GM19438 (cell line): ENCODE measurements around the gene NSMF.
"Not testable (repeated sequence)": the region's sequence is repeated elsewhere in the genome, so short reads cannot be mapped to it uniquely, and the experiment has no call there.

Experiments used
- ATAC-seq: cut with Tn5 transposase; IDR thresholded peaks from one replicate; pipeline ENCODE4 v1.9.1; 2021; ENCODE audit warnings: low read depth; ENCODE audit not compliant: unreplicated experiment

The NSMF gene

DNA sequence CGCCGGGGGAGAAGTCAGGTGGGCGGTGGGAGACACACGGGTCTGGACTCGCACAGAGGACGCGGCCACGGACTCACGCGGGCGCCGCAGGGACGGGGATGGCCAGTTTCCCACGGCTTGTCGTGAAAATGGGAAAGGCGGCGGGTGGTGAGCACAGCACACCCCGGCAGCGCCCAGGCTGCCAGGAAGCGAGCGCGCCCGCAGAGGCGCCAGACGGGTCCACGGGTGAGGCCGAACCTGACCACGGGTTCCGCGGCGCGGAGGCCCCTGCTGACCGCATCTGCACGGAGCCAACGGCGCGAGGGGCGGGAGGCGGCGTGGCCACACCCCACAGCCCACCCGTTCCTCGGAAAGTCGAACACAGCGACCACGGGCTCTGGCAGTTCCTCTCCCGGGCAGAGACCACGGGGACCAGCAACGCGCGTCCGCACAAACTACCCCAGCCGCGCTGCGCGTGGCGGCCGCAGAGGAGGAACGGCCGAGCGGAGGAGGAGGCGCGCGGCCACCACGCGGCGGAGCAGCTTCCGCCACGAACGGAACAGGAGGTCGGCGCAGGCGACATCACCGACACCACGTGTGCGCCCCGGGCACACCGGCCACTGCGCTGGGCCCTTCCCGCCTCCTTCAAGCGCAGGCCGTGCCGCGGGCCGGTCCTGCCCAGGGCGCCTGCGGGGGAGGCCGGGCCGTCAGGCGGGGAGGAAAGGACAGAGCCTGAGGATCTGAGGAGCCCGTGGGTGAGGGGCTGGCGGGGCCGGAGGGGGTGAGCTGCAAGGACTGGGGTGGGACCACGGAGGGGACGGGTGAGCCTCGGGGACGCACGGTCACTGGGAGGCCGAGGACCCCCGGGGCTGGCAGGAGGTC is 41.7 kb downstream of the NSMF start:
- no peak for ATAC-seq

DNA sequence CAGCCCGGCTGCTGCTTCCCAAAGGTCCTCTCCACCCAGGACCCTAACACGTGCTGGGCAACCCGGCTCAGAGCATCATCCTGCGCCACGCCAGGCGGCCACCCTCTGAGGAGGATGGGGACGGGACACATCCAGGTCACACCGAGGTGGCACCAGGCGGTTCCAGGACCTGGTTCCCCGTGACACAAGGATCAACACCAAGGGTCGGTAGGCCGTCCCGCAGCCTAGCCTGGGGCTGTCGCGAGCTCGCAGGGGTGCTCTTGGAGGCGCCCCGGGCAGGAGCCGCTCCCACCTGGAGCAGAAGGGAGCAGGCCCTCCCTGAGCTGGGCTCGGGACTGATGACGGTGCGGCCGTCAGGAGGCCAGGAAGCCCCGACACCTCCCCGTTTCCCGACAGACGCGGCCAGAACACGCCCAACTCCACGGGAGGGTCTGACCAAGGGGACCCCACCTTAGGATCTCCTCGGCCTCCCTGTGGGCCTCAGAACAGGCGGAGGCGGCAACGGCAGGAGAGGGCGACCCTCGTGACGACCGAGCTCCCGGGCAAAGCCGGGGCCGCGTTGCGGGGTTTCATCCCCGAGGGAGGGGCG is 42.5 kb downstream of the NSMF start:
- ATAC-seq, result no peak

DNA sequence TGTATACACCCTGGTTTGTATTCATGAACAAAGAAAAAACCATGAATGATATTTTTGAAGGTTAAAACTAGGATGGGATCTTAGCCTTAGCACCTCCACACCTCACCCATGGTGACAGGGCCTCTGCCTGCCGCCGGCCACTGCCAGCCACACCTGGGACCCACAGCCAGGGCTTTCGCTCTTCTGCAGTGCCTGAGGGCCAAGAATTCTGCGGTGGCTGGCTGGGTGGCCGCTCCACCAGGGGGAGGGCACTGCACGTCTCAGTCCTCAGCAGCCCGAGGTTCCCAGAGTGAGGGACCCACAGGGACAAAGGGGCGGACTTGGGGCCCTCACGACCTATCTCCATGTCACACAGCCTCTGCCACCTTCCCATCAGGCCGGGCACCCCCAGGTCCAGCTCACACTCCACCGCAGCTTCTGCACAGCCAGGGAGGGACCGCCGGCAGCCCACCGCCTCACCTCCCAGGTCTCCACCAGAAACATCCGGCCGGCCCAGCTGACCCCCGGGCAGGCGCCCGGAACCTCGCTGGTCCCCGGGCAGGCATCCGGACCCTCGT is 43.0 kb downstream of the NSMF start:
- no peak for ATAC-seq

DNA sequence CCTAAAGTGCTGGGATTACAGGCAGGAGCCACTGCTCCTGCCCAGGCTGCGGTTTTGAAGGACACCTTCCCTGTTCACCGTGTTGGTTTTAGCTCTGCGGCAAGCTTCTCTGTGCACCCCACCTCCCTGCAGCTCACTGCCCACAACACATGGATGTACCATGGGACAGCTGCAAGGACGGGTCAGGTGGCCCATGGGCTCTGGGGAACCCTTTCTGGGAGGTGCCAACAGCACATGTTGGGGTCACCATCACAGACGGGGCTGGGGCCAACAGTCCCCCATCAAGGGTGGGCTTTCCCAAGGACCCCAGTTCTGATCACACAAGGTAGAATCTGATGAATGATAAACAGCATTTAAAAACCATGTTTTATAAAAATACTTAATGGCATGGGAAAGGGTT is 43.7 kb downstream of the NSMF start:
- no peak for ATAC-seq

DNA sequence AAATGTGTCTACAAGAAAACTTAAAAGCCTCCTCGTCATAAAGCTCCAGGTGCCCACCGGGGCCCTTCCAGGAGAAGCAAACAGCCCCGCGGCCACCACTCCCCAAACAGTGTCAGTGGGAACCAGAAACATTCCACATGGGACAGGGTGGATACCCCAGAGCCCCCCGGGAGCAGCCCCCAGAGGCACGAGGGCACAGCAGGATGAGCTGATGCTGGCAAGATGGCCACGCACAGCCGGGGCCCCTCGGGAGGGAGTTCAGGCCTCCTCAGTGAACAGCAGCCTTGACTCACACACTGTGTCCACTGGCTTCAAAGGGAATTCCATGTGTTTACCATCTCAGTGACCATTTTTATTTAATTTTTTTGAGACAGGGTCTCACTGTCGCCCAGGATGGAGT is 46.7 kb downstream of the NSMF start:
- no peak for ATAC-seq

DNA sequence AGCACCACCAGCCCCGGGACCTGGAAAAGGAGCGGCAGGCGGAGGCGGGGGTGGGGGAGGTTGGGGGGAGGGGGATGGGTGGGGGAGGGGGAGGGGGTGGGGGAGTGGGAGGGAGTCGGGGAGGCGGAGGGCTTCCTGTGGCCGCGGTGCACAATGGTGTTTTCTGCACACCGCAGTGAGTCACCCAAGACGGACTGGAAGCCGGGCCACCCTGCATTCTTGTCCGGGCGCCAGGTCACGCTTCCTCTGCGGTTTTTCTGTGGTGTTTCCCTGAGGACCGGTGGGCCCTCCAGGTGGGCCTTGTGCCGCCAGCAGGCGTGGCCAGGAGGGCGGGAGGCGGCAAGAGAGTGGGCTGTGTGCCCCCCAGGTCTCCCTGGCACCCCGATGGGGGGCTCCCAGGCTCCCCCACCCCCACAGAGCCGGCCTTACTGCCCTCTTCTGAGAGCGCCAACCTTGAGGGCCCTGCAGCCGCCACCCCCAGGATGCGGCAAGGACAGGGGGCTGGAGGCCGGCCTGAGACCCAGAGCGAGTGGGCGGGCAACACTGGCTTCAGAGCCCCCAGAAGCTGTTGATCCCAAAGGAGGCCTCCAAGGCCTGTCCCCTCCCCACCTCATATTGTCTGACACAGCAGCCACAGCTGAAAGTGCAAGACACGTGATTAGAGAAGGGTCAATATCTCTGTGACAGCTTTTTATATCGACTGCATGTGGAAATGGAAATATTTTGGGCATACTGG is 47.3 kb downstream of the NSMF start:
- no peak for ATAC-seq

DNA sequence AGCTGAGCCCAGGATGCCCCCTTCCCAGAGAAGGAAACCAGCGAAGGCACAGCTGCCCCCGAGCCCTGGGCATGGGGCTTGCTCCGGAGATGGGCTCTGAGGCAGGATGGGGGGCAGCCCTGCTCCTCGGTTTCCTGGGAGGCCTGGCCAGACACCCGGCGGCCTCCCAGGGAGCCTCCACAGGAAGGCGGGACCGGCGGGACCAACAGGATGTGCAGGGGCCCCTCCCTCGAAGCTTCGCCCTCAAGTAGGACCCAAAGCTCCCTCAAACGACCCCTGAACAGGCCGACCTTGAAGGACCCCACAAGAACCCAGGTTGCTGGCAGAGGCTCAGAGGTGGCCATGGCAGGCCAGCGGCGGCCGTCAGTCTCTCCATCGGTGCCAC is 47.9 kb downstream of the NSMF start:
- ATAC-seq, result no peak

DNA sequence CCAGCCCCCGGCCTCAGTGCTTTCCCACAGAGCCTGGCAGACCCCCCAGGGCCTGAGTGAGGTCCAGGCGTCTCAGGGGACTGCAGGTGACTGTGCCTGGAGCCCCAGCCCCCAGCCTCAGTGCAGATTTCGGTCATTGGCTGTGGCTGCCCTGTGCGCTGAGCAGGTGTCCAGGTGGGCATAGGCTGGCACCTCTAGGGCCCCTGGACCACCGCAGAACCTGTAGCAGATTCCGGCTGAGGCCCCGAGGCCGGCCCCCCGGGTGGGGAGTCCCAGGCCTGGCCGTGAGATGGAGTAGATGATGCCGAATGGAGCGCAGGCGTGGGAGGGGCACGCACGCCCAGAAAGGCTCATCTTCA is 48.3 kb downstream of the NSMF start:
- no peak for ATAC-seq

DNA sequence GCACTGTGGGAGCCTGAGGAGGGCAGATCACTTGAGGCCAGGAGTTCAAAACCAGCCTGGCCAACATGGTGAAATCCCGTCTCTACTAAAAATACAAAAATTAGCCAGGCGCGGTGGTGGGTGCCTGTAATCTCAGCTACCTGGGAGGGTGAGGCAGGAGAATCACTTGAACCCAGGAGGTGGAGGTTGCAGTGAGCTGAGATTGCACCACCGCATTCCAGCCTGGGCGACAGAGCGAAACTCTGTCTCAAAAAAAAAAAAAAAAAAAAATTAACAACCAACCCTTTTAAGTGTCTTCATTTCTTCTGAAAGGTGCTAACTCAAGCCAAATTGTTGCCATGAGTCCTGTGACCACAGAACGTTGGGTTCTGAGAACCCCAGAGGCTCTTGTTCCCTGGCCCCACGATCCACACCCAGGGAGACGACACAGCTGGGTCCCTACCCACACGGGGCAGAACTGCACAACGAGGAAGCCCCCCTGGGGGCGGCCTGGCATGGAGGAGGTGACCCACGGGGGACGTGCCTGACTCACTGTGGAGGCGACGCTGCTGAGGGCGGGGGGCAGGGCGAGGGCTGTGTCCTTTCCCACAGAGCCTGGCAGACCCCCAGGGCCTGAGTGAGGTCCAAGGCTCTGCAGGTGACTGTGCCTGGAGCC is 48.8 kb downstream of the NSMF start:
- not testable (repeated sequence) for ATAC-seq

DNA sequence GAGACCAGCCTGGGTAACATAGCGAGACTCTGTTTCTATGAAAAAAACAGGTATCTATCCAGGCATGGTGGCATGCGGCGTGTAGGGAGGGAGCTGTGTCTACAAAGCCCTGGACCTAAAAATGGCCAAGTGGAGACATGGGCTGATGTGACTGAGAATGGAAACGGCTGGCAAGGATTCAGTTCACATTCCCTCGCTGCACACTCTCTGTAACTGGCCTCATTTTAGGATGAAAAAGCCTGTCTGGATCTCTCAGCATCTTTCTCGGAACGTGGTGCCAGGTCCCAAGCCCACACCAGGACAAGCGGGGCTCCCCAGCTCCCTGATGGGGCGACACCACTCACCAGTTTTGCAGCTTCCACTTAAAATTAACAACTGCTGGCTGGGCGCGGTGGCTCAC is 49.6 kb downstream of the NSMF start:
- no peak for ATAC-seq

DNA sequence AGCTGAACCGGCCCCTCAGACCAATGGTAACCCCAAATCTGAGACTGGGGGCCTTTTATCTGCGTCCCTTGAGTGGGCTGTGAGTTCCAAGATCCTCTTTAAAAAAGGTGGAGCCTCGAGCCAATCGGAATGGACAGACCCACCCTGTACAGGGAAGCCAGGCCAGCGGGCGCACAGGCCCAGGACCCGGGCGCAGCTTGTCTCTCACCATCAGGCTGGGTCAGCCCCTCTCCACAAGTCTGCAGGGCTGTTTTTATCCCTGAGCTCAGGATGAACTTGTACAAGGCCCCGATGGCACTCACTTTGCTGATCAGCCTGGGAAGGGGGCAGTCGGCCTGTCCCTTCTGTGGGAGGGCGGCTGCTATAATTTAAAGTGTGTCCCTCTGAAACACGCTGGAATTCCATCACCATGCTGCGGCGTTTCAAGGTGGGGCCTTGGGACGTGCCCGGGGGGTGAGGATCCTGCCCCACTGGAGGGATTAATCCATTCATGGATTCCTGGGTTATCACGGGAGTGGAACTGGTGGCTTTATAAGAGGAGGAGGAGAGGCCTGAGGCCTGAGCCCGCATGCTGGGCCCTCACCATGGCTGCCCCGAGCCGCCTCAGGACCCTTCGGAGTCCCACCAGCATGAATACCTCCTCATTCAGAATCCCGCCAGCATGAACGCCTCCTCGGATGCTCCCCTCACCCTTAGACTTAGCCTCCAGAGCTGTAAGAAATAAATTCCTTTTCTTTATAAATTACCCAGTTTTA is 50.3 kb downstream of the NSMF start:
- no peak for ATAC-seq

DNA sequence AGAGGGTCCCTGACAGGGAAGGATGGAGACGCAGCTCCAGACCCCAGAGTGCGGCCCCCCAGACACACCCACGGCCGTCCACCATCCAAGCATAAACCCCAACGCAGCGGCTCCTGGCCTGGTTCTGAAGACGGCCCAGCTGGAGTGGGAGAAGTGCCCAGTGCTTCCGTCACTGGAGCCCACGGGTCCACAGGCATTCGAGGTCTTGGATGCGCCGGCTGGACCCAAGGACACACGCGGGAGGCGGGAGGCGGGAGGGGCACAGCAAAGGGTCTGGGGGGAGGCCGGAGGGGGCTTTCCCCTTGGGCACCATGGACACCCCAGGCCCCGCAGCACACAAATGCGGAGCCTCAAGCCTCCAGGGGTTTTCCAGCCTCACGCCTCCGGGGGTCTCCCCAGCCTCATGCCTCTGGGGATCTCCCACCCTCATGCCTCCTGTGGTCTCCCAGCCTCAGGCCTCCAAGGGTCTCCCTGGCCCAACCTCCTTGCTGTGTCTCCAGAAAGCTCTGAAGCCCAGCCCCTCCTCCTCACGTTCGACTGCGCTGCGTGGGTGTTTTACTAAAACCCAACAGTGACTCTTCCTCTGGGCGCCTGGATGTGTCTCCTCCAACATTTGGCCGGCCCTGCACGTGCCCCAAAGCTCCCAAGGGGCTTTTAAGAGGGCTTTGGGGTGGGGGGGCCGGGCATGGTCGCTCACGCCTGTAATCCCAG is 51.4 kb downstream of the NSMF start:
- no peak for ATAC-seq

DNA sequence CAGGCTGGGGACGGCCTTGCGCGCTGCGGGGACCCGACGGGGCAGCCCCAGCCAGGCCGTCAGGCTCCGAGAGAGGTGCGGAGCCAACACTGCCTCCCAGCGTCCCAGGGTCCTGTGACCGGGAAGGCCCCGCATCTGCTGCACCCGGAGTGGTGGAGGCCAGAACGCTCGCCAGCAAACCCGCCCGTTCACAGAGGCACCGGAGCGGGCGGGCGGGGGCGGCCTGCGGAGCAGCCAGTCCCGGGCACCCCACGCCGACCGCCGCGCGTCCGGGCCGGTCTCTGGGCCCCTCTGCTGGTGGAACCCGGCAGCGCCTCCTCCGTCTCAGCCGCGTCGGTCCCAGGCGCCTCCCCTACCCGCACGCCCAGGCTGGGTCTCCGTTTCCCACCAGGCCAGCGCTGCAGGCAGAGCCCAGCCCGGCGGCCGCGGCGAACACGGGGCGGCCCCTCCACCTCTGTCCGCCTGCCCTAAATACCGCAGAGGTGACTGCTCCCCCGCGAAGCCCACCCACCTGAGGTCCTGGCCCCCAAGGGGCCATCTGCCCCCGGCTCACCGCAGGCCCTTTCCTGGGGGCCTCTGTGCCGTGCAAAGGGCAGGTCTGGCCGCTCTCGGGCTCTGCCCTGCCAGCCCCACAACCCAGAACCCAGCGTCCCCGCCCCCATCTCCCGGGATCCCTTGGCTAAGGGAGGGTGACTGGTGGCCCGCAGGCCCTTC is 52.1 kb downstream of the NSMF start:
- ATAC-seq, result no peak

DNA sequence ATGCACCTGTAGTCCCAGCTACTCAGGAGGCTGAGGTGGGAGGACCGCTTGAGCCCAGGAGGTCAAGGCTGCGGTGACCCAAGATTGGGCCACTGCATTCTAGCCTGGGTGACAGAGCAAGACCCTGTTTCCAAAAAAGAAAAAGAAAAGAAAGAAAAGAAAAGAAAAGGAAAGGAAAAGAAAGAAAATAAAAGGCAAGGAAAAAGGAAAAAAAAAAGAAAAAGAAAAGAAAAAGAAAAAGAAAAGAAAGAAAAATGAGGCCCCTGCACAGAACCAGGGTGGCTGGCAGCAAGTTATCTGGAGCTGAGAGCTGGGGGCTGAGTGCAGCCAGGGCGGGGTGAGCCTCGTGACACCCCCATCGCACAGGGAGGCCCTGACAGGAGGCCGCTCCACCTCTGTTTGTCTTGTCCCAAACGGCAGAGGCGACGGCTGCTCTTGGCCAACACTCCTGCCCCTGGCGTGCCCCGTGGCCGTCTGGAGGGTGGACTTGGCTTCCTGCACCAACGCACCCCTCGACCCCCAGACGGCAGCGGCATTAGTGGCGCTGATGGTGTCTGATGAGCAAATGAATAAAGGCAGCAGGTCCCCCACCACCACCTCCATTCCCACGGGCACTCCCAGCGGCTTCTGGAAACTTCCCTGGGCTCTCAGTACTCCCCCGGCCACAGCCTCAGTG is 52.9 kb downstream of the NSMF start:
- no peak for ATAC-seq

DNA sequence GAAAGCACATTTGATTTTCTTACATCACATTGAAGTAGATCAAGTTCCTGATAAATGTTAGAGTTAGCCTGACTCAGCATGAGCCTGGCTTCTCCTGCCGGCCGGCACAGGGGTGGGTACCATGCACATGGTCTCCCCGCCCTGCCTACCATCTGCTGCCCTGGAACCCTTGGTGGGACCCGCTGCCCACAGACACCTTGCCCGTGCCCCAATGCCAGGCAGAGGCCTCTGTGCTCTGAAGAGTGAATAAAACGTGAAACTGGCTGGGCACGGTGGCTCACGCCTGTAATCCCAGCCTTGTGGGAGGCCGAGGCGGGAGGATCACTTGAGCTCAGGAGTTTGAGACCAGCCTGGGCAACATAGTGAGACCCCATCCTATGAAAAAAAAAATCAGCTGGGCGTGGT is 53.5 kb downstream of the NSMF start:
- ATAC-seq, result no peak

DNA sequence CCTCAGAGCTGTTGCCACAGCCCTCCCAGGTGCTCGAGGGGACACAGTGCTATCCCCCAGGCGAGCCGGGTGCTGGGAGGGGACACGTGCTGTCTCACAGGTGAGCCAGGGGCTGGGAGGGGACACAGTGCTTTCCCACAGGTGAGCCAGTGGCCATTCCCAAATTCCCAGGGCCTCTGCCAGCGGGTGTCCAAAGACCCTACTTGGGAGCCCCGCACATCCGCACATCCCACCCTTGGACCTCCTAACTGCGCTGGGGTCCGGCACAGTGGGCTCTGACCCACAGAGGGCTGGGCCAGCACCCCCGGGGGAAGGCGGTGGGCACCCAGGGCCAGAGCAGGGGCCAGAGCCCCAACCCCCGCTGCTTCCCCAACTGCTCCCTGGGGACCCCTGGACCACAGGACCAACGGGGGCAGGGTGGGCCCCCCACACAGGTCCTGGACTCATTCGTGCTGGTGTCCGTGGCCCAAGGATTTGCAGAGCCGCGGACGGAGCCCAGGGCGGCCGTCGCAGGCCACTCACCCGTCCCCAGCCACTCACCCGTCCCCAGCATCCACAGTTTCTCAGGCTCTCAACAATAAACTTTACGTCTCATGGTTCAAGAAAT is 54.1 kb downstream of the NSMF start:
- ATAC-seq, result no peak

DNA sequence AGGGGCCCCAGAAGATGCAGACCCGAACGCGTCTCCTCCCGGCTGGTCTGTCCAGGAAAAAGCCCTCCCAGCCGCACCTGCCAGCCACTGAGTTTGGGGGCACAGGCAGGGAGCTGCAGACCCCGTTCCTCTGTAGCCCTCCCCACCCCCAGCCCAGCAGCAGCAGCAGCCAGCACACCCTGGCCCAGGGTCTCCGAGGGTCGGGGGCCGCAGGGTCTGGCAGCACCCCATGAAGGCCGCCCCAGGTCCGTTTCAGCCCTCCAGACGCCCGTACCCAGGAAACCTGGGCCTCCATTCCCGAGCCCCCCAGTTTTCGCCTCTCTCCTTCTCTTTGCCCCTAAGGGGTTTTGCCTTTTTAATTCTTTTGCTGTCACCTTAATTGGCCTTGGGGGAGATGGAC is 55.9 kb downstream of the NSMF start:
- ATAC-seq, result no peak

DNA sequence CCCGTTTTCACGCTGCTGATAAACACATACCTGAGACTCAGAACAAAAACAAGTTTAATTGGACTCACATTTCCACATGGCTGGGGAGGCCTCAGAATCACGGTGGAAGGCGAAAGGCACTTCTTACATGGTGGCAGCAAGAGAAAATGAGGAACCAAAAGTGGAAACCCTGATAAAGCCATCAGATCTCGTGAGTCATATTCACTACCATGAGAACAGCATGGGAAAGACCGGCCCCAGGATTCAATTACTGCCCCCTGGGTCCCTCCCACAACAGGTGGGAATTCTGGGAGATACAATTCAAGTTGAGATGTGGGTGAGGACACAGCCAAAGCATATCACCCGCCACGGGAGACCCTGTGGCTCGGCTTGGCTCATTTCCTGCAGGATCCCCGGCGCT is 56.4 kb downstream of the NSMF start:
- no peak for ATAC-seq
